Lower leg skin (tissue), 3 donors: ENCODE measurements around the gene MTFR1L.

Source experiments
- CTCF ChIP-seq, 3 donors: fragments of 450-650 bp; IDR thresholded peaks; one replicate each; pipeline ENCODE4 v1.5.1; 2016; ENCODE audit warnings: antibody characterized with exemption in 3 of 3, mild to moderate bottlenecking in 3 of 3, moderate library complexity in 2 of 3
- POLR2A ChIP-seq, 2 donors: fragments of 450-650 bp; IDR thresholded peaks; one replicate each; pipeline ENCODE4 v1.6.1; 2016 to 2017; ENCODE audit warnings: antibody characterized with exemption in 2 of 2, mild to moderate bottlenecking in 1 of 2, moderate library complexity in 1 of 2

GRCh38 chr1:25797939-25798338, 21.8 kb upstream of the MTFR1L start:
- TF ChIP-seq CTCF (IDR thresholded peaks at IDR 0.05) (no peak), POLR2A (IDR thresholded peaks at IDR 0.05) (no peak)
